ENCODE data around the gene GPC4. TPM values are rescaled to one million over a fixed set of nuclear protein-coding genes. Genes with fewer than 3 reads are reported as not detected.

The GPC4 gene
- total and polyA plus RNA-seq, 2 donors (not counting 3 experiments of a cell fraction or from before 2014, with no cell fraction given) = 0.20 TPM; not detected in 1

GRCh38 chrX:133273180-133273579 lies 142.1 kb downstream of the GPC4 start:
- TF ChIP-seq POLR2AphosphoS5 (IDR thresholded peaks at IDR 0.05; ENCODE audit: insufficient read depth, low read depth, low read length) (no peak), JUN (IDR thresholded peaks at IDR 0.05; ENCODE audit: borderline replicate concordance, insufficient read depth, insufficient read length, low read depth) (no peak), MYC (IDR thresholded peaks at IDR 0.05; ENCODE audit: low read depth, low read length) (no peak), EZH2 (IDR thresholded peaks at IDR 0.05; ENCODE audit: borderline replicate concordance, low read depth, low read length, severe bottlenecking) (no peak), GATA2 (IDR thresholded peaks at IDR 0.05; ENCODE audit: insufficient read depth, insufficient read length, low read depth, low read length) (no peak)
- TF ChIP-seq, protein P1, sequence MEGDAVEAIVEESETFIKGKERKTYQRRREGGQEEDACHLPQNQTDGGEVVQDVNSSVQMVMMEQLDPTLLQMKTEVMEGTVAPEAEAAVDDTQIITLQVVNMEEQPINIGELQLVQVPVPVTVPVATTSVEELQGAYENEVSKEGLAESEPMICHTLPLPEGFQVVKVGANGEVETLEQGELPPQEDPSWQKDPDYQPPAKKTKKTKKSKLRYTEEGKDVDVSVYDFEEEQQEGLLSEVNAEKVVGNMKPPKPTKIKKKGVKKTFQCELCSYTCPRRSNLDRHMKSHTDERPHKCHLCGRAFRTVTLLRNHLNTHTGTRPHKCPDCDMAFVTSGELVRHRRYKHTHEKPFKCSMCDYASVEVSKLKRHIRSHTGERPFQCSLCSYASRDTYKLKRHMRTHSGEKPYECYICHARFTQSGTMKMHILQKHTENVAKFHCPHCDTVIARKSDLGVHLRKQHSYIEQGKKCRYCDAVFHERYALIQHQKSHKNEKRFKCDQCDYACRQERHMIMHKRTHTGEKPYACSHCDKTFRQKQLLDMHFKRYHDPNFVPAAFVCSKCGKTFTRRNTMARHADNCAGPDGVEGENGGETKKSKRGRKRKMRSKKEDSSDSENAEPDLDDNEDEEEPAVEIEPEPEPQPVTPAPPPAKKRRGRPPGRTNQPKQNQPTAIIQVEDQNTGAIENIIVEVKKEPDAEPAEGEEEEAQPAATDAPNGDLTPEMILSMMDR (IDR thresholded peaks at IDR 0.05; ENCODE audit: extremely low read depth in 1 of 2, insufficient read depth in 1 of 2, low read depth in 1 of 2, low read length in 2 of 2) = no peak
- TF ChIP-seq, protein P2, sequence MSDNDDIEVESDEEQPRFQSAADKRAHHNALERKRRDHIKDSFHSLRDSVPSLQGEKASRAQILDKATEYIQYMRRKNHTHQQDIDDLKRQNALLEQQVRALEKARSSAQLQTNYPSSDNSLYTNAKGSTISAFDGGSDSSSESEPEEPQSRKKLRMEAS (IDR thresholded peaks at IDR 0.05; ENCODE audit: insufficient read depth, insufficient read length) = no peak
- no peak for DNase-seq (ENCODE audit: low read depth, low spot score)
- ChIA-PET CTCF (no interaction called here), POLR2A (no interaction called here)
- no peaks in the 10 kb centered on the region for H3K27me3 ChIP-seq (ENCODE audit: control insufficient read depth in 2 of 2, insufficient read depth in 2 of 2, low read length in 2 of 2)
- no TSS peak for BruUV-seq (replicated peaks)
- H3K9me3 ChIP-seq (replicated peaks; ENCODE audit: control insufficient read depth, insufficient read depth, low read length) = no peaks in the 10 kb centered on the region
- H3K27ac ChIP-seq (ENCODE audit: insufficient read depth, low read depth, low read length) = no peak overlapping the region
- H3K79me2 ChIP-seq (ENCODE audit: control insufficient read depth, insufficient read depth, low read length) = no peaks in the 10 kb centered on the region
- dilution Hi-C loops (cut with MboI; ENCODE audit: extremely low pct_ligation_motif_present, low sequenced_read_pairs) (no loop called here), intact Hi-C loops (cut with micrococcal nuclease) (no loop called here)
- no peaks in the 10 kb centered on the region for H3K36me3 ChIP-seq (ENCODE audit: control insufficient read depth in 2 of 2, extremely low read depth in 1 of 2, insufficient read depth in 2 of 2, low read length in 2 of 2)
- no peaks in the 10 kb centered on the region for H4K20me1 ChIP-seq (replicated peaks; ENCODE audit: control insufficient read depth, extremely low read depth, insufficient read depth, low read length)
- no peaks in the 10 kb centered on the region for H3K4me1 ChIP-seq (ENCODE audit: control insufficient read depth, extremely low read depth, insufficient read depth, low read length)
- H3K9ac ChIP-seq (replicated peaks; ENCODE audit: extremely low read depth, insufficient read depth, low read length) = no peak overlapping the region
- no peak overlapping the region for H2AFZ ChIP-seq (ENCODE audit: low read depth, low read length)
- no peak overlapping the region for H3K4me2 ChIP-seq (ENCODE audit: insufficient read depth, low read length)
- H3K4me3 ChIP-seq (replicated peaks in 1 of 3; ENCODE audit: insufficient read depth in 1 of 3, low read depth in 1 of 3, low read length in 3 of 3) = no peak overlapping the region
- H3K9me1 ChIP-seq (replicated peaks; ENCODE audit: control insufficient read depth, extremely low read depth, insufficient read depth, low read length) = no peaks in the 10 kb centered on the region
- FAIRE-seq = no peak

Data from endothelial cell of umbilical vein (primary cell).